HG03520 (cell line): ENCODE measurements around the gene IMMP2L.
A peak's percentile ranks its signal among the peaks of the same experiment; 100 is the strongest.

Experiments used
- ATAC-seq: cut with Tn5 transposase; IDR thresholded peaks from one replicate; pipeline ENCODE4 v1.9.1; 2021; ENCODE audit warnings: mild to moderate bottlenecking, moderate library complexity; ENCODE audit not compliant: unreplicated experiment

IMMP2L gene

GRCh38 chr7:111012799-111013675, 549.3 kb downstream of the IMMP2L start:
- ATAC-seq = peak; percentile 92

- ATAC-seq = no peak
Observed at GRCh38 chr7:111012149-111012548, 550.1 kb downstream of the IMMP2L start.

- ATAC-seq = no peak
Observed at GRCh38 chr7:111011520-111011919, 550.8 kb downstream of the IMMP2L start.

- ATAC-seq = no peak
Observed at GRCh38 chr7:111010798-111011197, 551.5 kb downstream of the IMMP2L start.

- no peak for ATAC-seq
Observed at GRCh38 chr7:111009526-111010040, 552.7 kb downstream of the IMMP2L start.

- ATAC-seq = no peak
Observed at GRCh38 chr7:111006691-111007090, 555.6 kb downstream of the IMMP2L start.

GRCh38 chr7:111006040-111006439, 556.3 kb downstream of the IMMP2L start:
- ATAC-seq = no peak

- no peak for ATAC-seq
Observed at GRCh38 chr7:111005445-111005844, 556.8 kb downstream of the IMMP2L start.

- no peak for ATAC-seq
Observed at GRCh38 chr7:111004310-111004901, 557.9 kb downstream of the IMMP2L start.

GRCh38 chr7:111003883-111004282, 558.4 kb downstream of the IMMP2L start:
- no peak for ATAC-seq

- no peak for ATAC-seq
Observed at GRCh38 chr7:110994028-110994967, 568.0 kb downstream of the IMMP2L start.

- no peak for ATAC-seq
Observed at GRCh38 chr7:110988890-110989501, 573.3 kb downstream of the IMMP2L start.

GRCh38 chr7:110988348-110988747, 573.9 kb downstream of the IMMP2L start:
- ATAC-seq = no peak

GRCh38 chr7:110987127-110987693, 575.1 kb downstream of the IMMP2L start:
- no peak for ATAC-seq

GRCh38 chr7:110983822-110984456, 578.4 kb downstream of the IMMP2L start:
- ATAC-seq = no peak

- ATAC-seq = no peak
Observed at GRCh38 chr7:110977127-110977737, 585.1 kb downstream of the IMMP2L start.

GRCh38 chr7:110975486-110975885, 586.8 kb downstream of the IMMP2L start:
- no peak for ATAC-seq

- no peak for ATAC-seq
Observed at GRCh38 chr7:110974441-110974840, 587.9 kb downstream of the IMMP2L start.
